Osteoblast (primary cell): ENCODE measurements around the gene CPS1. TPM values are rescaled to one million over a fixed set of nuclear protein-coding genes. Genes with fewer than 3 reads are reported as not detected.

Experiments
- DNase-seq: peaks from one replicate; pipeline ENCODE4 v3.0.0; 2011; ENCODE audit warnings: low spot score, mixed read lengths; ENCODE audit not compliant: insufficient read length; ENCODE audit errors: missing footprints
- H2AFZ ChIP-seq: 2 replicates; pipeline ENCODE4 v1.6.0; 2011; ENCODE audit warnings: mild to moderate bottlenecking, low read length
- H3K27ac ChIP-seq: 2 replicates; pipeline ENCODE4 v1.5.1; 2011; ENCODE audit warnings: mild to moderate bottlenecking, low read depth, low read length, moderate library complexity
- H3K27me3 ChIP-seq: 2 replicates; pipeline ENCODE4 v1.6.0; 2012; ENCODE audit warnings: mild to moderate bottlenecking, control low read depth, inconsistent platforms, low read length, moderate library complexity; ENCODE audit not compliant: insufficient read depth
- H3K36me3 ChIP-seq: 2 replicates; pipeline ENCODE4 v1.5.1; 2011; ENCODE audit warnings: mild to moderate bottlenecking, low read length, control low read depth, moderate library complexity; ENCODE audit not compliant: insufficient read depth
- H3K4me1 ChIP-seq: 2 replicates; pipeline ENCODE4 v1.5.1; 2011; ENCODE audit warnings: mild to moderate bottlenecking, low read length, control low read depth, moderate library complexity; ENCODE audit not compliant: insufficient read depth
- H3K4me2 ChIP-seq: 2 replicates; pipeline ENCODE4 v1.6.0; 2011; ENCODE audit warnings: mild to moderate bottlenecking, low read length; ENCODE audit not compliant: insufficient read depth
- H3K4me3 ChIP-seq: fragments of 200-600 bp; sonication (generic); 3 replicates; pipeline ENCODE4 v1.5.1; 2012; ENCODE audit warnings: mild to moderate bottlenecking, low read length, inconsistent platforms; ENCODE audit not compliant: insufficient read depth
- H3K79me2 ChIP-seq: 2 replicates; pipeline ENCODE4 v1.6.0; 2012; ENCODE audit warnings: mild to moderate bottlenecking, low read length, control low read depth, inconsistent platforms; ENCODE audit not compliant: insufficient read depth
- H3K9me3 ChIP-seq: 2 replicates; pipeline ENCODE4 v1.5.1; 2011; ENCODE audit warnings: low read depth, low read length, control low read depth
- H4K20me1 ChIP-seq: 2 replicates; pipeline ENCODE4 v1.6.0; 2012; ENCODE audit warnings: mild to moderate bottlenecking, low read length, control low read depth; ENCODE audit not compliant: insufficient read depth
- CTCF ChIP-seq: IDR thresholded peaks from 2 replicates; pipeline ENCODE4 v1.5.1; 2011; ENCODE audit warnings: mild to moderate bottlenecking, low read depth, low read length, moderate library complexity; ENCODE audit errors: extremely low read depth
- total RNA-seq: library from RNA; depleted of rRNA; stranded (reverse); fragments of >200 nt; gene quantifications from 2 replicates; pipeline ENCODE4 v1.2.3, GENCODE V29; 2012

CPS1 gene
- total RNA-seq, 1 donor, result 21.7 TPM

DNA sequence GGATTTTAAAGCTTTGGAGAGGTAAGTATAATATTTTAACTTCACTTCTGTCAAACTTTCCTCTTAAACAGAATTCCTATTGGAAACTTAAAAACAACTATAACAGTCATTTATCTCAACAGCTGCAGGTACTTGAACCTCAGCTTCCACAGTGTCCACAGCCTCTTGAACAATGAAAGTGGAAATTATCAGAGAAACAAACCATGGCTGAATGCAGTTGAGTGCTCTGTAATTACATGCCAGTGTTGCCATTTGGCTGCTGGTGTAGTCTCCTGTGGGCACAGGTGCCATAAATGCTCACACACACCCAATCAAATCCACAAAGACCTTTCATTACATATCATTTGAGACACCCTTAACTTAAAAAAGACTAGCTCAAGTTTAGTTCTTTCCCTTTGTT, 125.1 kb downstream of the CPS1 start:
- Histone ChIP-seq H3K4me2 (no peak overlapping the region), H3K4me1 (no peaks in the 10 kb centered on the region), H3K27ac (no peak overlapping the region), H3K79me2 (no peaks in the 10 kb centered on the region), H3K9me3 (no peaks in the 10 kb centered on the region), H3K27me3 (no peaks in the 10 kb centered on the region), H3K36me3 (no peaks in the 10 kb centered on the region), H4K20me1 (no peaks in the 10 kb centered on the region), H3K4me3 (no peak overlapping the region), H2AFZ (no peak overlapping the region)
- no peak for DNase-seq
- TF ChIP-seq CTCF, result no peak

DNA sequence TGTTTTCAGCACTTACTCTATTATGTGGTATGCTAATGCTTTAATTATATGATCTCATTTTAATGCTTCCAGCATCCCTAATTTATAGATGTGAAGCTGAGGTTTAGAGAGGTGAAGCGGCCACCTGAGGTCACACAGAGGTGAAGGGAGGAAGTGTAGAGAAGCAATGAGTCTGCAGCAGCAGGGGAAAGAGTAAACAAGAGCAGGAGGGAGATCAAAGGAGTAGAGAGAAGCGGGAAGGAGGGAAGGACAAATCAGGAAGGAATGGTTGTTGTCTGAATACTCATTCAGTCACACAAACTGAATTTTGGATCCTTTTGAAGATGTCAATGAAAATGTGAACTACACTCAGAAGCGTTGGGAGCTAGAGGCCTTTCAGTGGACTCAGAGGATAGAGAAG, 130.0 kb downstream of the CPS1 start:
- no peak overlapping the region for H2AFZ ChIP-seq
- H3K27ac ChIP-seq, result no peak overlapping the region
- H3K79me2 ChIP-seq, result no peaks in the 10 kb centered on the region
- no peaks in the 10 kb centered on the region for H3K27me3 ChIP-seq
- no peaks in the 10 kb centered on the region for H4K20me1 ChIP-seq
- DNase-seq, result no peak
- H3K36me3 ChIP-seq, result no peaks in the 10 kb centered on the region
- no peak for TF ChIP-seq CTCF
- no peaks in the 10 kb centered on the region for H3K9me3 ChIP-seq
- no peak overlapping the region for H3K4me2 ChIP-seq
- no peak overlapping the region for H3K4me3 ChIP-seq
- H3K4me1 ChIP-seq, result no peaks in the 10 kb centered on the region

- Histone ChIP-seq H3K36me3 (no peaks in the 10 kb centered on the region), H3K4me3 (no peak overlapping the region), H3K79me2 (no peaks in the 10 kb centered on the region), H2AFZ (no peak overlapping the region), H3K9me3 (no peaks in the 10 kb centered on the region), H4K20me1 (no peaks in the 10 kb centered on the region), H3K4me2 (no peak overlapping the region), H3K27me3 (no peaks in the 10 kb centered on the region), H3K4me1 (no peaks in the 10 kb centered on the region), H3K27ac (no peak overlapping the region)
- no peak for TF ChIP-seq CTCF
- DNase-seq, result no peak
Observed at GRCh38 chr2:210687786-210688470, 131.5 kb downstream of the CPS1 start.

- no peak overlapping the region for H3K4me2 ChIP-seq
- no peaks in the 10 kb centered on the region for H3K36me3 ChIP-seq
- H3K79me2 ChIP-seq, result no peaks in the 10 kb centered on the region
- H3K27me3 ChIP-seq, result no peaks in the 10 kb centered on the region
- H3K4me1 ChIP-seq, result no peaks in the 10 kb centered on the region
- no peaks in the 10 kb centered on the region for H4K20me1 ChIP-seq
- no peaks in the 10 kb centered on the region for H3K9me3 ChIP-seq
- no peak overlapping the region for H3K4me3 ChIP-seq
- DNase-seq, result no peak
- TF ChIP-seq CTCF, result no peak
- H3K27ac ChIP-seq, result no peak overlapping the region
- no peak overlapping the region for H2AFZ ChIP-seq
Observed at GRCh38 chr2:210707900-210708299, 151.5 kb downstream of the CPS1 start.
